AG09309 (cell line): ENCODE results near the gene ACACA.

Experiments
- DNase-seq: peaks from one replicate; pipeline ENCODE4 v3.0.0-alpha.2; 2010; ENCODE audit warnings: low read depth
- H3K4me3 ChIP-seq: 2 replicates; pipeline ENCODE4 v1.5.1; 2011; ENCODE audit warnings: mild to moderate bottlenecking, low read depth, low read length, moderate library complexity; ENCODE audit not compliant: control insufficient read depth
- TF ChIP-seq, protein P1 (sequence below): IDR thresholded peaks from 2 replicates; pipeline ENCODE4 v1.5.1; 2011; ENCODE audit warnings: mild to moderate bottlenecking, low read depth, low read length, inconsistent platforms; ENCODE audit not compliant: insufficient read depth, control insufficient read depth; ENCODE audit errors: missing control alignments

The ACACA gene

GRCh38 chr17:37065486-37066321 lies 340.9 kb downstream of the ACACA start:
- TF ChIP-seq, protein P1, sequence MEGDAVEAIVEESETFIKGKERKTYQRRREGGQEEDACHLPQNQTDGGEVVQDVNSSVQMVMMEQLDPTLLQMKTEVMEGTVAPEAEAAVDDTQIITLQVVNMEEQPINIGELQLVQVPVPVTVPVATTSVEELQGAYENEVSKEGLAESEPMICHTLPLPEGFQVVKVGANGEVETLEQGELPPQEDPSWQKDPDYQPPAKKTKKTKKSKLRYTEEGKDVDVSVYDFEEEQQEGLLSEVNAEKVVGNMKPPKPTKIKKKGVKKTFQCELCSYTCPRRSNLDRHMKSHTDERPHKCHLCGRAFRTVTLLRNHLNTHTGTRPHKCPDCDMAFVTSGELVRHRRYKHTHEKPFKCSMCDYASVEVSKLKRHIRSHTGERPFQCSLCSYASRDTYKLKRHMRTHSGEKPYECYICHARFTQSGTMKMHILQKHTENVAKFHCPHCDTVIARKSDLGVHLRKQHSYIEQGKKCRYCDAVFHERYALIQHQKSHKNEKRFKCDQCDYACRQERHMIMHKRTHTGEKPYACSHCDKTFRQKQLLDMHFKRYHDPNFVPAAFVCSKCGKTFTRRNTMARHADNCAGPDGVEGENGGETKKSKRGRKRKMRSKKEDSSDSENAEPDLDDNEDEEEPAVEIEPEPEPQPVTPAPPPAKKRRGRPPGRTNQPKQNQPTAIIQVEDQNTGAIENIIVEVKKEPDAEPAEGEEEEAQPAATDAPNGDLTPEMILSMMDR = no peak
- no peak overlapping the region for H3K4me3 ChIP-seq
- no peak for DNase-seq

- DNase-seq = no peak
- TF ChIP-seq, protein P1 = no peak
- no peak overlapping the region for H3K4me3 ChIP-seq
Observed at GRCh38 chr17:37064956-37065355, 341.7 kb downstream of the ACACA start.

GRCh38 chr17:37064206-37064605 lies 342.4 kb downstream of the ACACA start:
- TF ChIP-seq, protein P1 = no peak
- no peak for DNase-seq
- no peak overlapping the region for H3K4me3 ChIP-seq

DNA sequence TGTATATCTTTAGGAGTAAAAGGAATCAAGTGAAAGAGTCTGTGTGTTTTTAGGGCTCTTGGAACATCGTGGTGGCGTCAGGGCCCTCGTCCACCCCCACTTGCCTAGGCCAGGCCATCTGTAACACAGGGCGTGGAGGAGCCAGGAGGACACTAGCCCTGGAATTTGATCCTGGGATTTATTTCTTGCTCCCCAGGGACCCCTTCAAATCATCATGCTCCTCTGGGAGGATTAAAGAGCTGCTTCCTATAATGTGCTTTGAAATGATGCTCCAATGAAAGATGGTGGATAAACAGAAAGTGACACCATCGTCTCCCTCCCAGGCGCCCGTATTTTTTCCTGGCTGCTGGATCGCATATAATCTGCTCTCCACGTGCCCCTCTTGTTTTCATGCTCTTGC lies 344.6 kb downstream of the ACACA start:
- no peak for DNase-seq
- TF ChIP-seq, protein P1 = no peak
- no peak overlapping the region for H3K4me3 ChIP-seq

DNA sequence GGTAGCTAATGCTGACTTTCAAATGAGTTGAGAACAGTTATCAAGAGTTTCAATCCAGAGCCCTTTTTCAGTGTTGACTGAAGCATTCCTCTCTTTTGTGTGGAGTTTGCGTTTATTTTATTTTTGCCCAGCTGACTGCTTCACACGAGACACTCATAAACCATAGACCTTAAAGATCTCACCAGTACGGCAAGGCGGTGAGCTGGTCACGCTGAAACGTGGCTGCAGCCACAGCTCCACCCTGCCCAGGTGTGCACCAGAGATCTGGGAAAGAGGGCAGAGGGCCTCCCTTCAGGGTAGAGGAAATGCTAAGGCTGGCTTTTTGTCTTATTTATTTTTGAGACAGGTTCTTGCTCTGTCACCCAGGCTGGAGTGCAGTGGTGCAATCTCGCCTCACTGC lies 345.7 kb downstream of the ACACA start:
- TF ChIP-seq, protein P1 = no peak
- H3K4me3 ChIP-seq = no peak overlapping the region
- no peak for DNase-seq

DNA sequence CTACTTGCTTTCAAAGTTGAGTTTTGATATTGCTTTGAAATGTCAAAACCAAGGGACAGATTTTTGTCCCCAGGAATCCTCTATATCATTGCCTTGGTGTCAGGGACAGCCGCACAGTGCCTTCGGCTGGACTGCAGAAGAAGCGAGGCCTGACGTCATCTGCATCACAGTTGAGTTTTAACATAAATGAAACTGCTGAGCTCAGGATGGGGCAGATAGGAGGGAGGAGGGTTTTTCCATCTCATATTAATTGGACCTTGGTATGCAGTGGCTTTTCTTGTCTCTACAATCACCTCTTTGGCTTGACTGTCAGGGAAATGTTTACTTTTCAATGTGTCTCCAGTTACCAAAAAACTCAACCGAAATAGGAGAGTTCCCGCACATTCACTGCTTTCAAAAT lies 346.5 kb downstream of the ACACA start:
- TF ChIP-seq, protein P1 = no peak
- DNase-seq = no peak
- no peak overlapping the region for H3K4me3 ChIP-seq
